Esophagus muscularis mucosa (tissue), 4 donors: ENCODE results near the gene PITX3.

Experiments
- CTCF ChIP-seq, 3 experiments: fragments of 200-600 bp in 2 of 3; fragments of 450-650 bp in 1 of 3; sonication (generic) in 2 of 3; IDR thresholded peaks; one replicate each; pipeline ENCODE4 v1.5.1; 2017 to 2019; ENCODE audit warnings: antibody characterized with exemption in 3 of 3, mild to moderate bottlenecking in 2 of 3, moderate library complexity in 1 of 3
- EP300 ChIP-seq: sonication (generic); formaldehyde crosslinking; IDR thresholded peaks from one replicate; pipeline ENCODE4 v1.6.1; 2017; ENCODE audit warnings: antibody characterized with exemption
- POLR2AphosphoS5 ChIP-seq, 2 donors: sonication (generic); formaldehyde crosslinking; IDR thresholded peaks; one replicate each; pipeline ENCODE4 v1.6.1; 2017; ENCODE audit warnings: antibody characterized with exemption in 2 of 2

- no peak for TF ChIP-seq CTCF (IDR thresholded peaks at IDR 0.05)
- no peak for TF ChIP-seq POLR2AphosphoS5 (IDR thresholded peaks at IDR 0.05)
- TF ChIP-seq EP300 = no peak
Observed at GRCh38 chr10:102222797-102223196, 18.5 kb downstream of the PITX3 start.
